IPS-20b (cell line): ENCODE data around the gene ENPP7.

Source experiments
- H3K27ac ChIP-seq: one replicate; pipeline ENCODE4 v1.5.1; 2013; ENCODE audit warnings: low read length
- H3K27me3 ChIP-seq: 2 replicates; pipeline ENCODE4 v1.6.1; 2013; ENCODE audit warnings: mild to moderate bottlenecking, low read length, inconsistent platforms; ENCODE audit not compliant: insufficient read depth
- H3K36me3 ChIP-seq: 2 replicates; pipeline ENCODE4 v1.6.1; 2013; ENCODE audit warnings: low read depth, mild to moderate bottlenecking, inconsistent platforms, low read length, moderate library complexity; ENCODE audit not compliant: insufficient read depth
- H3K4me1 ChIP-seq: 2 replicates; pipeline ENCODE4 v1.6.1; 2013; ENCODE audit warnings: mild to moderate bottlenecking, control low read depth, inconsistent platforms, low read length, moderate library complexity; ENCODE audit not compliant: insufficient read depth
- H3K4me3 ChIP-seq: 2 replicates; pipeline ENCODE4 v1.5.1; 2013; ENCODE audit warnings: mild to moderate bottlenecking, low read length, inconsistent platforms
- H3K9ac ChIP-seq: 2 replicates; pipeline ENCODE4 v1.6.1; 2013; ENCODE audit warnings: low read depth, mild to moderate bottlenecking, inconsistent platforms, low read length, moderate library complexity
- H3K9me3 ChIP-seq: 2 replicates; pipeline ENCODE4 v1.6.1; 2013; ENCODE audit warnings: mild to moderate bottlenecking, low read depth, low read length, inconsistent platforms; ENCODE audit not compliant: insufficient read depth

ENPP7 gene, protein sequence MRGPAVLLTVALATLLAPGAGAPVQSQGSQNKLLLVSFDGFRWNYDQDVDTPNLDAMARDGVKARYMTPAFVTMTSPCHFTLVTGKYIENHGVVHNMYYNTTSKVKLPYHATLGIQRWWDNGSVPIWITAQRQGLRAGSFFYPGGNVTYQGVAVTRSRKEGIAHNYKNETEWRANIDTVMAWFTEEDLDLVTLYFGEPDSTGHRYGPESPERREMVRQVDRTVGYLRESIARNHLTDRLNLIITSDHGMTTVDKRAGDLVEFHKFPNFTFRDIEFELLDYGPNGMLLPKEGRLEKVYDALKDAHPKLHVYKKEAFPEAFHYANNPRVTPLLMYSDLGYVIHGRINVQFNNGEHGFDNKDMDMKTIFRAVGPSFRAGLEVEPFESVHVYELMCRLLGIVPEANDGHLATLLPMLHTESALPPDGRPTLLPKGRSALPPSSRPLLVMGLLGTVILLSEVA

DNA sequence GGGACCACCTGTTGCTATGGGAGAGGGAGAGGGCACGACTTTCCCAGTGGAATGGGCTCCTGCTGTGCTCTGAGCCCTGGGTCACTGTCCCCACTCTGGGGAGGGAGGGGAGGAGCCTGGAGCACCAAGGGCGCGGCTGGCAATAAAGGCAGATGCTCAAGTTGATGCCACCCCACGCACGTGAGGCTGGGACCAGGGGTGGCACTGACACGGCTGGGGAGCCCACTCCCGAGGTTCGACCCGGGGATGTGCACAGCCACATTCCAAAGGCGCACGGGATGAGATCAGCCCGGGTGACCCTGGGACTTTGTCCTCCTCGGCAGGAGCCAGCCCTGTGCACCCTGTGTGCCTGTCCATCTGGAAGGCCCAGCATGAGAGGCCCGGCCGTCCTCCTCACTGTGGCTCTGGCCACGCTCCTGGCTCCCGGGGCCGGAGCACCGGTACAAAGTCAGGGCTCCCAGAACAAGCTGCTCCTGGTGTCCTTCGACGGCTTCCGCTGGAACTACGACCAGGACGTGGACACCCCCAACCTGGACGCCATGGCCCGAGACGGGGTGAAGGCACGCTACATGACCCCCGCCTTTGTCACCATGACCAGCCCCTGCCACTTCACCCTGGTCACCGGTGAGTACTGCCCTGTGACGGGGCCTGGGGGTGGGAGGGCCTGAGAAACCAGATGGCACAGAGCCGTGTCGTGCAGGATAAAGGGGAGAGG is at the start of gene ENPP7:
TSS of gene ENPP7 (plus strand) at position 175 of the 715 bp plus-strand sequence. CDS start at position 372, 197 bp downstream.
- Histone ChIP-seq H3K9me3 (no peaks in the 10 kb centered on the region), H3K27me3 (no peaks in the 10 kb centered on the region), H3K4me3 (no peak within 1 kb of the TSS), H3K27ac (no peak within 1 kb of the TSS), H3K9ac (no peak within 1 kb of the TSS), H3K4me1 (no peaks in the 10 kb centered on the region), H3K36me3 (no peaks in the 10 kb centered on the region)

DNA sequence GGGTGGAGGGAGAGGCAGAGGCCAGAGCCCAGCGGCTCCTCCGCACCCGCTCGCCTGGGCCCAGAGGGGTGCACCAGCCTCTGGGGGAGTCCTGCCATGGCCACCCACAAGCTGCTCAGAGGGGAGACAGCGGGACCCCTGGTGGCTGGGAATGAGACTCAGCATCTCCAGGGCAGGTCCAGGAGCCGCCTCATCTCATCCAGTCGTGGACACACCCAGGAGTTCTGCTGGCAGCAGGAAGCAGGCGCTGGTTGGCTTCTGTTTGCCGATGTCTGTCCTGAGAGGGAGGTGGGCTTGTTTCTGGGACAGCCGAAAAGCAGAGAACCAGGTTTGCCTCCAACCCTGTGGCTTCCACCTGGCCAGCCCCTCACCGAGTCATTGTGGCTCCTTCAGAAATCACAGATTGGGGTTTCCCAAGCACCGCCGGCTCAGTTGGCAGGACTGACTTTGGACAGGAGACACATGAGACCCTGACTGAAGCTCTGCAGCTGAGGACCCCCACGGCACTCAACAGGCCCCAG is 49.6 kb upstream of the ENPP7 start:
- H3K27ac ChIP-seq, result no peak overlapping the region
- H3K4me1 ChIP-seq, result no peaks in the 10 kb centered on the region
- H3K9ac ChIP-seq, result no peak overlapping the region
- no peaks in the 10 kb centered on the region for H3K36me3 ChIP-seq
- H3K4me3 ChIP-seq, result no peak overlapping the region
- no peaks in the 10 kb centered on the region for H3K9me3 ChIP-seq
- H3K27me3 ChIP-seq, result no peaks in the 10 kb centered on the region

DNA sequence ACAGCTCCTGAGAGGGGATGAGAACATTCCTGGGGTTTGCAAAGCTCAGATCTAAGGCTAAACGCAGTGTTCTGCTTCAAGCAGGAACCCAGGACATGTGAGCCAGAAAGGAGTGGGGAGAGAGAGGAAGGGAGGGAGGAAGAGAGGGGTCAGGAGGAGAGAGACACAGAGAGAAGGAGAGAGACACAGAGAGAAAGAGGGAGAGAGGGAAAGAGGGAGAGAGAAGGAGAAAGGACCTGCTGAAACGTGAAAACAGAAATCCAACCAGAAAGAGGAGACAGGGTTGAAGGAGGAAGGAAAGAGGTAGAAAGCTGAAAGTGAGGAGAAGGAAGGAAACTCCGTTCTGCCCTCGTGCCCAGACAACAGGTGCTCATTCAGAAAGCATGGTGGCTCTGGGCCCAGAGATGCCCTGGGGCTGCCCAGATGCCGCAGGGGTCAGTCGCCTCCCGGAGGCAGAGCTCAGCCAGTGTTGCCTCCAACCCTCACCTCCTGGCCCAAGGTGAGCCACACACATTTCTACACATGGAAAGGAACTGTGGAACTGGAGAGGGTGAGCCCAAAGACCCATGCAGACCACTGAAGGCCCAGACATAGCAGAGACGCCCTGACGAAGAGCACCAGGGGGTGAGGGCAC is 49.0 kb upstream of the ENPP7 start:
- Histone ChIP-seq H3K9ac (no peak overlapping the region), H3K4me3 (no peak overlapping the region), H3K27me3 (no peaks in the 10 kb centered on the region), H3K9me3 (no peaks in the 10 kb centered on the region), H3K36me3 (no peaks in the 10 kb centered on the region), H3K27ac (no peak overlapping the region), H3K4me1 (no peaks in the 10 kb centered on the region)

DNA sequence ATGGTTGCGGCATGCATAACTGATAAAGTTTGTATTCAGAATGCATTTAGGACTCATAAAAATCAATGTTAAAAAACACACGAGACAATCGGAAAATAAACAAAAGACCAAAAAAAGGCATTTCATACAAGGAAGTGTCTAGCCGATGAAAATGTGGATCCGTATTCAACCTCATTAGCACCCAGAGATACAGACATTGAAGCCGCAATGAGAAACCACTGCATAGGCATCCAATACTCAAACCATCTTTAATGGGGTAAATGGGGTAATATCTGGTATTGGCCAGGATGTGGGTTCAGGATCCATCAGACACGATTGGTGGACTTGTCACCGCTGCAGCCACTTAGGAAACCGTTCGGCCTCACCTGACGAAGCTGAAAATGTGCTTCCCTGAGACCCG is 47.4 kb upstream of the ENPP7 start:
- Histone ChIP-seq H3K27ac (no peak overlapping the region), H3K36me3 (no peaks in the 10 kb centered on the region), H3K4me1 (no peaks in the 10 kb centered on the region), H3K4me3 (no peak overlapping the region), H3K9ac (no peak overlapping the region), H3K9me3 (no peaks in the 10 kb centered on the region), H3K27me3 (no peaks in the 10 kb centered on the region)

DNA sequence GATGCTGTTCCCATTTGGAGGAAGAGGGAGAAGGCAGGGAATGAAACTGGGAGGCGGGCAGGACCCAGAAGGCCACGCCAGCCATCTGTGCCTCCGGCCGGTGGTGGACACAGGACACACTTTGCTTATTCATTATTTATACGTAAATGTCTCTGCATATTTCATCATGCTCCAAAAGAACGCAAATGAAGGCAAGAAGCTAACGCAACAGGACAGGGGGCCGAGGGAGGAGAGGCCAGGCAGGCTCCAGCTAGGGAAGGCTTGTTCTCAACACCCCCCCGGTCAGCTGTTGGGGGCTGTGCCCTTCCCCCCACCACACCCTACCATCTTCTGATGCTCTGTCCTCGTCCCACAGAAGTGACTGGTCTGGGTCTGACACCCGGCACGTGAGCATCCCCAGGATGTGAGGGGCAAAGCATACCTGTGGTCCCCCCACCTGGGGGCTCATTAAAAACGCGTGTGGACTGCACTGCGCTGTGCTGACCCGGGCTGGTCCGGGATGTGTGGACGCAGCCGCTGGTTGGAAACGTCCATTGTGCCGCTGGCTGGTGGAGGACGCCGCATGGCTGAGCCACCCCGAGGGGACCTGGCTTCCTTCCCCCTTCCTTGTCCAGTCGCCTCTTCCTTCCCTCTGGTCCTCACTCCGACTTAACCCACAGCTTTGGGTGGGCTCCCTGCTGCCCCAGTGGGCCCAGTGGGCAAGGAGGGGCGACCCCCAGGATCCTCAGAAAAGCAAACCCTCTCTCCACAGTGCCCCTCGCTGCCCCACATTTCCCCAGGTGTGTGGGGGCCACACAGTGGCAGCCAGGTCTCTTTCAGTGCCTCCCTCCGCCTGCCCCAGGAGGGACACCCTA is 46.4 kb upstream of the ENPP7 start:
- no peaks in the 10 kb centered on the region for H3K27me3 ChIP-seq
- H3K9me3 ChIP-seq, result no peaks in the 10 kb centered on the region
- no peak overlapping the region for H3K9ac ChIP-seq
- H3K4me3 ChIP-seq, result no peak overlapping the region
- H3K36me3 ChIP-seq, result no peaks in the 10 kb centered on the region
- H3K4me1 ChIP-seq, result no peaks in the 10 kb centered on the region
- H3K27ac ChIP-seq, result no peak overlapping the region

DNA sequence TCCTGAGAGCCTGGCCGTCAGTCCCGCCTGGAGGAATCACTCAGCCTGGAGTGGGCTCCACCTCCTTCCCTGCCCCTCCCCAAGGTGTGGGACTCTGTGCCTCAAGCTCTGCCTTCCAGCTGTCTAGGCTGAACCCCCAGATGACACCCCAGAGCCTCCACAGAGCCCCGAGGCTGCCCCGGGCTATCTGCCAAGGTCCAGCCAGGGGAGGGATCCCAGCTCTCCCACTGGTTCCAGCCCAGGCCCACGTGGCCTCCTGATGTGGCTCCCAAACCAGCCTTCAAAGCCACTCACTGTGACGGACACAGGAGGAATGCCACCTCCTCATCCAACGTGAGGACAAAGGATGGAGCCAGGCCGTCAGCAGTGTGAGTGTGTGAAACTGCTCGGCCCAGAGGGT is 45.6 kb upstream of the ENPP7 start:
- no peaks in the 10 kb centered on the region for H3K9me3 ChIP-seq
- H3K27me3 ChIP-seq, result no peaks in the 10 kb centered on the region; the same call in 1 of the 2 replicates
- no peak overlapping the region for H3K27ac ChIP-seq
- no peak overlapping the region for H3K9ac ChIP-seq
- no peak overlapping the region for H3K4me3 ChIP-seq
- H3K36me3 ChIP-seq, result no peaks in the 10 kb centered on the region
- H3K4me1 ChIP-seq, result no peaks in the 10 kb centered on the region

DNA sequence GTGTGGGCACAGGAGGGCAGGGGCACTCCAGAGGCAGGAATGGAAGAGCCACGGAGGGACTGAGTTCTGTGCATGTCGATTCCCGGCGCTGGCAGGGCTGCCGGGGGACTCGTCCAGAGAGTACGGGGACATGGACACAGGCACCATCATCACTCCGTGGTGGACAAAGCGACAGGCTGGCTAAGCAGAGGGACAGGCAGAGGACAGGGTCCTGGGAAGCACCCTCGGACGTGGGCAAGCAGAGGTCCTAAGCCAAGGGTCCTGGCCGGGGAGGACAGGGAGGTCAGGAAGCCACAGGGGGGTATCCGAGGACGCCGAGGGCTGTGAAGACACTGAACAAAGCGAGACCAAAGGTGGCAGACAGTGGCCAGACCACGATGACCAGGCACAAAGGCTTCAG is 44.3 kb upstream of the ENPP7 start:
- H3K9ac ChIP-seq, result no peak overlapping the region
- peaks cover 6% of the 10 kb centered on the region; the same call in 1 of the 2 replicates for H3K27me3 ChIP-seq
- H3K36me3 ChIP-seq, result no peaks in the 10 kb centered on the region
- H3K27ac ChIP-seq, result no peak overlapping the region
- no peaks in the 10 kb centered on the region; the same call in 1 of the 2 replicates for H3K4me1 ChIP-seq
- no peaks in the 10 kb centered on the region for H3K9me3 ChIP-seq
- H3K4me3 ChIP-seq, result no peak overlapping the region

DNA sequence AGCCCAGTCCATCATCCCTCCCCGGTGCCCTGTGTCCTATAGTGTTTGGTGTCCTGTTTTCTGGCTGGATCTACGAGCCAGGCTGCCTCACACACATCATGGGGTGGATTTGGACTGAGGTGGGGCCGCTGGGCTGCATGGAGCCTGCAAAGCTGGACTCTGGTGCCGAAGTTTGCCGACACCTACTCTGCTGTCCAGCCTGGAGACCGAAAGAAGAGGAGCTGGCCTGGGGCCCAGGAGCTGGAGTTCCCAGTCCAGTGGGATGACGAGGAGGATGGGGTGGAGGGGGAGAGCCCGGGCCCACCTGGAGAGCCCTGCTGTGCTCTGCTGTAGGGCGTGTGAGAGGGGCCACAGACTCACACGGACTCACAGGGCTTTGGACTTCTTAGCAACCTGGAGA is 40.3 kb upstream of the ENPP7 start:
- H3K4me3 ChIP-seq, result no peak overlapping the region
- peaks cover 12% of the 10 kb centered on the region; the same call in 1 of the 2 replicates for H3K27me3 ChIP-seq
- peaks cover 2% of the 10 kb centered on the region; the same call in 1 of the 2 replicates for H3K4me1 ChIP-seq

DNA sequence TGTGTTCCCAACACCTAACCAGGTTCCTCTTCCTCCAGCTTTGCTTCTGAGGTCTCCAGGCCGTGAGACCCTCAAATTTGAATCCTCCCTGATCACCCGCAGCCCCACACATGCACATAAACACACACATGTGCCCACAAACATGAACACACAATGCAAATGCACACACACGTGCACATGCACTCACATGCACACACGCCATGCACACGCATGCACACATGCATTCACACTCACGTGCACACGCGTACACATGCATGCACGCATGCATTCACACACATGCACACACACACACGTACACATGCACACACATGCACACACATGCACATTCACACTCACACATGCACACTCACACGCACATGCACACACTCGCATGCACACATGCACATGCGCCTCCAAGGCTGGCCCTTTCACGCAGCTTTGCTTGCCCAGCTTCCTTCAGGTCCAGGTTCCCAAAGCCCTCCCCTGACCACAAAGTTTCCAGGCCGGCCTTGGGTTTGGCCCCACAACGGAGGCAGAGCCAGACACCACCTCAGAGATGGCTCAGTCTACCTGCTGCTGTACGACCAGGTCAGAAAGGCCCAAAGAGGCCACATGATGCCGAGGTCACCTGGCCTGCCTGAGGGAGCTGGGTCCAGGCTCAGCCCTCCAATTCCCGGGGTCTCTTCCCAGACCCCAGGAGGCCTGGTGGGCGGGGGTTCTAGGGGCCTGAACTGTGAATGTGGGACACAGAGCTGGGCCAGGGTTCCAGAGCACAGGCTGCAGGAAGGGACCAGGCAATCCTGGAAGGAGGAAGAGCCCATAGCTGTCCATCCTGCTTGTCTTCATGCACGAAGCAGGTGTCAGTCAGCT is 39.5 kb upstream of the ENPP7 start:
- peaks cover 2% of the 10 kb centered on the region; the same call in 1 of the 2 replicates for H3K4me1 ChIP-seq
- H3K9me3 ChIP-seq, result no peaks in the 10 kb centered on the region
- no peak overlapping the region for H3K4me3 ChIP-seq
- no peaks in the 10 kb centered on the region for H3K36me3 ChIP-seq
- no peak overlapping the region for H3K27ac ChIP-seq
- H3K27me3 ChIP-seq, result peaks cover 12% of the 10 kb centered on the region; the same call in 1 of the 2 replicates
- H3K9ac ChIP-seq, result no peak overlapping the region

More for the DNA sequence above, 40.3 kb upstream of the ENPP7 start:
- Histone ChIP-seq H3K9ac (no peak overlapping the region), H3K27ac (no peak overlapping the region), H3K36me3 (no peaks in the 10 kb centered on the region), H3K9me3 (no peaks in the 10 kb centered on the region)

DNA sequence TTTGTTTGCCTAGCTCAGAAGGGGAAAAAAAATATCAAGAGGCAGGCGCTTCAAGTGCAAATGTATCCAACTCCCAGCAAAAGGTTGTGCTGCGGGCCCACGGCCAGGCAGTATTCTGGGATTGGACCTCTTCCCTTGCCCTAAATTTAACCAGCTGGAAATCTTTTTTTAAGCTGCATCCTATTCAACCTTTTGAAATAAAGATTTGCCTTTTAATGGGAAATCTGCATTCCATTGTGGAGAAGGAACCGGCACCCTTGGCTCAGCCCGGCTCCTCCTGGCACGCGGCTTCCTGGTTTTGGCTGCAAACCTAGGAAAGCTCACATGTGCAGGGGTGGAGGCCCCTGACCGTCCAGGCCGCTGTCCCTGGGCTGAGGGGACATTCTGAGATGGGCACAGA is 38.8 kb upstream of the ENPP7 start:
- H3K4me1 ChIP-seq, result peaks cover 2% of the 10 kb centered on the region; the same call in 1 of the 2 replicates
- H3K9ac ChIP-seq, result no peak overlapping the region

More for the DNA sequence above, 38.8 kb upstream of the ENPP7 start:
- Histone ChIP-seq H3K36me3 (no peaks in the 10 kb centered on the region), H3K9me3 (no peaks in the 10 kb centered on the region), H3K27me3 (peaks cover 12% of the 10 kb centered on the region; the same call in 1 of the 2 replicates), H3K4me3 (no peak overlapping the region), H3K27ac (no peak overlapping the region)
